Measurements from ENCODE around the gene DLGAP4.
A peak's percentile ranks its signal among the peaks of the same experiment; 100 is the strongest.
"Not testable (repeated sequence)": the region's sequence is repeated elsewhere in the genome, so short reads cannot be mapped to it uniquely, and the experiment has no call there.

Gene DLGAP4

DNA sequence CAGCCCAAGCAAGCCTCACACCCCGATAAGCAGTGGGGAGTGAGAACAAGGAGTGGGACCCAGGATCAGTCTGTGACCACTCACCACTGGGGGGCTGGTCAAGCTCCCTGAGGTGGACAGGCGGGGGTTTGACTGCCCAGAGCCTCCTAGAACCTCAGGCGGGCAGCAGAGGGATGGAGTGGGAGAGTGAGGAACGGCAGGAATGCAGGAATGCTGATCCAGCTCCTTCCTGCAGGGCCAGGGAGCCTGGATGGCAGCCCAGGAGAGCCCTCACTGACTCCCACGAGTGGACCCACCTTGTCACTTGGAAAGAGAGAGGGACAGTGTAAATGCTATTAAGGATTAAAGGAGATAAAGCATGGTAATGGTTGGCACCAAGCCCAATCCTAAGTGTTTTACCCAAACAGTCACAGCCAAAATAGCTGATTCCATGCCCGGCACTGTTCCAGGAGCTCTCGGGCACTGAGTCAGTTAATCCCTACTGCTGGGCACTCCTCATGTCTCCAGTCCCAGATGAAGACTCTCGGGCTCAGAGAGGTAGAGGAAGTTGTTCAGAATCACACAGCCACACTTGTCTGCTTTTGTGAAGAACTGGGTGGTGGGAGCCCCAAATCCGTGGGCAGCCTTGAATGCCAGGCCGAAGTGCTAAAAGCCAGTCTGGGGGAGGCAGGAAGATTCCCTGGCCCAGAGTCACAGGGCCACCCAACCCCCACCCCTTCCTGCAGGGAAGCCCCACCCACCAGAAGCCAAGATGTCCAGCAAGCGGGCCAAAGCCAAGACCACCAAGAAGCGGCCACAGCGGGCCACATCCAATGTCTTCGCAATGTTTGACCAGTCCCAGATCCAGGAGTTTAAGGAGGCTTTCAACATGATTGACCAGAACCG, 238.2 kb downstream of the DLGAP4 start:
- DNase-seq = no peak

GRCh38 chr20:36546111-36546736, 240.1 kb downstream of the DLGAP4 start:
- DNase-seq = no peak

DNA sequence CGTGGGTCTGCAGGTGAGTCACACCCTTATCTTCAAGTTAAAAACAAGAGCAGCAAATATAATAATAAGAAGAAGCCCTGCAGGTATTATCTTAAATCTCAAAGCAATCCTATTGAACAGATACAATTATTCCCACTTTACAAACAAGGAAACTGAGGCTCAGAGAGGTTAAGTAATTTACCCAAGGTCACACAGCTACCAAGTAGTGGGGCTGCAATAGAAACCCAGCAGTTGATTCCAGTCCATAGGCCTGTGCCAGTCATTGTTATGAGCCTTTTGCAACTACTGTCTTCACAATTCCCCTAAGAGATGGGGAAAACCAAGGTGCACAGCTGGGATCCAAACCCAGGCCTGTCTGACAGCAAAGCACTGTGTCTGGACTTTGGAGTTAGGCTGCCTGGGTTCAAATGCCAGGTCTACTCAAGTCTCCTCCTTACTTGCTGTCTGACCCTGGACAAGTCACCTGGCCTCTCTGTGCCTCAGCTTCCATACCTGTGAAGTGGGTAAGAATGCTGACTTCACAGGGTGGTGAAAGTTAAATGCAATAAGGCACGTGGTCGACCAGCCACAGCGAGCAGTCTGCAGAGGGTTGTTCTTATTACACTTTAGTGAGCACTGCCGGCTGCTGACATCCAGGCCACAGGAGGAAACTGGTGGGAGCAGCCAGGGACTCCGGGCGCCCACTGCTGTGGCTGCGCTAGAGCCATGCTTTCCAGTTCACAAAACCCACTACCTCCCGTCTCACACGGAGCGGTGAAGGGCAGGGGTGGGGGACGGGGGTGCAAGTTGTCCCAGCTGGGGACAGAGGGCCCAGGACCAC, 241.3 kb downstream of the DLGAP4 start:
- no peak for DNase-seq

DNA sequence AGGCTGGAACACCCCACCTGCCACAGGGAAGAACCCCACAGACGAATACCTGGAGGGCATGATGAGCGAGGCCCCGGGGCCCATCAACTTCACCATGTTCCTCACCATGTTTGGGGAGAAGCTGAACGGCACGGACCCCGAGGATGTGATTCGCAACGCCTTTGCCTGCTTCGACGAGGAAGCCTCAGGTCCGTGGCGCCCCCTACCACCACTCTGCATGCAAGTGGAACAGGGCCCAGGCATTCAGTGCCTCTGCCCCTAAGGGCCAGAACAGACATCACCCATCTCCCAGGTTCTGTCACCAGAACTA, 241.8 kb downstream of the DLGAP4 start:
- DNase-seq = no peak

DNA sequence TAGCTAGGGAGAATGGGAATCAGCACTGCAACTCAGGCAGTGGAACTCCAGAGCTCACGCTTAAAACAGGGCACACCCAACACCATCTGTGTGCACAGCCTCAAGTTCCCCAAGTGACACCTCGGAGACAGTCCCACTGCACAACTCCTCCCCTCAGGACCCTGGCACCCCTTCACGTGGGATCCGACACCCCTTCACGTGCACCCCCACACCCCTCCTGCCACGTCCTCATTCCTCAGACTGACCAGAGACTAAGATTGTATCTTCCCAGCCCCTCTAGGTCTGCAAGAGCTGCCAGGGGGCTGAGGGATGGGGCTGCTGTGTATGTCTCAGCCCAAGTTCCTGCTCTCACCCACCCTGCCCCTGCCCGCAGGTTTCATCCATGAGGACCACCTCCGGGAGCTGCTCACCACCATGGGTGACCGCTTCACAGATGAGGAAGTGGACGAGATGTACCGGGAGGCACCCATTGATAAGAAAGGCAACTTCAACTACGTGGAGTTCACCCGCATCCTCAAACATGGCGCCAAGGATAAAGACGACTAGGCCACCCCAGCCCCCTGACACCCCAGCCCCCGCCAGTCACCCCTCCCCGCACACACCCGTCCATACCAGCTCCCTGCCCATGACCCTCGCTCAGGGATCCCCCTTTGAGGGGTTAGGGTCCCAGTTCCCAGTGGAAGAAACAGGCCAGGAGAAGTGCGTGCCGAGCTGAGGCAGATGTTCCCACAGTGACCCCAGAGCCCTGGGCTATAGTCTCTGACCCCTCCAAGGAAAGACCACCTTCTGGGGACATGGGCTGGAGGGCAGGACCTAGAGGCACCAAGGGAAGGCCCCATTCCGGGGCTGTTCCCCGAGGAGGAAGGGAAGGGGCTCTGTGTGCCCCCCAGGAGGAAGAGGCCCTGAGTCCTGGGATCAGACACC, 242.8 kb downstream of the DLGAP4 start:
- no peak for DNase-seq

GRCh38 chr20:36549628-36549941, 243.4 kb downstream of the DLGAP4 start:
- DNase-seq = no peak

DNA sequence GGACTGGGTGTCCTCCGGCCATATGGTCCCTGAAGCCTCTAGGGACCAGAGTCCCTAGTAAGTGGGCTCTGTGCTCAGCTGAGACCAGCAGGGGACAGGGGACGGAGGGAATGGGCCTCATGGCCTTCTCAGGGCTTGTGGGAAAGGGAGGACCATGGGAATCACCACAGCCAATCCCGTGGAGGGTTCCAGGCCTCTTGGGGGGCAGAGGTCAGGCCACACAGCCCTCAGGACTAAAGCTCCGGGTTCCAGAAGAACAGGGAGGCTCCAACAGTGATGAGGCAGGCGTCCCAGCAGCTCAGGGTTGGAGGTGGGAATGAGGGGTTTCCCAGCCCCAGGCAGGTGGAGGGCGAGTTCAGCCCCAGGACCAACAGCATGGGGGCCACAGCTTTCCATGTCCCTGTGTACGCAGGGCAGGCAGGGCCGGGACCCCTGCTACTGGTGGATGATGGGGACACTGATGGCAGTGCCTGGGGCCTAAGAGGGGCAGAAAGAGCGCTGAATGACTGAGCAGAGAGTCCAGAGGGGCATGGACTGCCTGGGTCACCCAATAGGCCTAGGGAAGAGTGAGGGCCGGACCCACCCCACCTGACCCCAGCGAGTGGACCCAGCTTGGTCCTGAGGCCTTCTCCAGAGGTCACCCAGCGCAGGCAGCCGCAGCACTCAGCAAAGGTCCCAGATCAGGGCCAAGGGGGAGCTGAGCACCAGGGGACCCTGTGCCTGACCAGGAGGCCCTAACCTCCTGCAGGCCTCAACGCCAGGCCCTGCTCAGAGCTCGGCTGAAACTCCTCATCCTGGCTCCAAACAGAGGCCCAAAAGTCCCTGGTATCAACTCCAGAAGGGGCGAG, 244.0 kb downstream of the DLGAP4 start:
- DNase-seq = no peak

GRCh38 chr20:36550790-36551299, 244.7 kb downstream of the DLGAP4 start:
- no peak for DNase-seq

- DNase-seq = no peak
These were observed 249.1 kb downstream of the DLGAP4 start for GRCh38 chr20:36555248-36555647.

DNA sequence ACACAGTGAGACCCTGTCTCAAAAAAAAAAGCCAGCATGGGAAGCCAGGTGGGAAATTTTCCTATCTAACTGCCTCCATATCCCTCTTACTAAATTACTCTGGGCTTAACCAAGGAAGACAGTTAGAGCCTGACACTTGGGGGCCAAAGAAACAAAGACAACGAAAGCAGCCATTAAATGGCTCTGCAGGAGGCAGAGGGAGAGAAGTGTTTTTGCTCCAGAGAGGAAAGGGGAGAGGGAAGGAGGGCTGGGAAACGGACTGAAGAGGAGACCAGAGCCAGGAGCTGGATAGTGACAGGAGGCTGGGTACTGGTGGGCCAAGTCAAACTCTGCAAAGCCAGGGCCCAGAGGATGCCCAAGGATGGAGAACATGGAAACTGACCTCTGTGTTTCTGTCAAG, 256.6 kb downstream of the DLGAP4 start:
- no peak for DNase-seq

DNA sequence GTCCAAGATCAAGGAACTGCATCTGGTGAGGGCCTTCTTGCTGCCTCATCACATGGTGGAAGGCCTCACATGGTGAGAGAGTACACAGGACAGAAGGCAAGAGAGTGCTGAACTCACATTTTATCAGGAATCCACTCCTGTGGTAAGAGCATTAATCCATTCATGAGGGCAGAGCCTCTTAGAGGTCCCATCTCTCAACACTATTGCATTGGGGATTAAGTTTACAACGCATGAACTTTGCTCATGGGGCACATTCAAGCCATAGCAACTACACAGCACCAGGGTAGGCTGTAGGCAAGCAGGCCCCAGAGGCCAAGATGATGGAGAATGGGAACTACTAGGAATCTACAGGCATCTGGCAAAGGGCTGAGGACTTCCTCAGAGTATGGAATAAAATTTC, 257.2 kb downstream of the DLGAP4 start:
- no peak for DNase-seq

DNA sequence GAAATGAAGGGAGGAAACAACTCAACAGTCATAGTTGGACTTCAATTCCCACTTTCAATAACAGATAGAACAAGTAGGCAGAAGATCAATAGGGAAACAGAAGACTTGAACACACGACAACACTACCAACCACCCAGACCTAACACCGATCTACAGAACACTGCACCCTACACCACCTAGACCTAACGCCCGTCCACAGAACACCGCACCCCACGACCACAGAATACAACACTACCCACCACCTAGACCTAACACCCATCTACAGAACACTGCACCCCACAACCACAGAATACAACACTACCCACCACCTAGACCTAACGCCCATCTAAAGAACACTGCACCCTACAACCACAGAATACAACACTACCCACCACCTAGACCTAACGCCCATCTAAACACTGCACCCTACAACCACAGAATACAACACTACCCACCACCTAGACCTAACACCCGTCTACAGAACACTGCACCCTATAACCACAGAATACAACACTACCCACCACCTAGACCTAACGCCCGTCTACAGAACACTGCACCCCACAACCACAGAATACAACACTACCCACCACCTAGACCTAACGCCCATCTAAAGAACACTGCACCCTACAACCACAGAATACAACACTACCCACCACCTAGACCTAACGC, 258.1 kb downstream of the DLGAP4 start:
- not testable (repeated sequence) for DNase-seq

DNA sequence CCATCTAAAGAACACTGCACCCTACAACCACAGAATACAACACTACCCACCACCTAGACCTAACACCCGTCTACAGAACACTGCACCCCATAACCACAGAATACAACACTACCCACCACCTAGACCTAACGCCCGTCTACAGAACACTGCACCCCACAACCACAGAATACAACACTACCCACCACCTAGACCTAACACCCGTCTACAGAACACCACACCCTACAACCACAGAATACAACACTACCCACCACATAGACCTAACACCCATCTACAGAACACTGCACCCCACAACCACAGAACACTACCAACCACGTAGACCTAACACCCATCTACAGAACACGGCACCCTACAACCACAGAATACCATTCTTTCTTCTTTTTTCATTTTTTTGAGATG, 258.6 kb downstream of the DLGAP4 start:
- not testable (repeated sequence) for DNase-seq

DNA sequence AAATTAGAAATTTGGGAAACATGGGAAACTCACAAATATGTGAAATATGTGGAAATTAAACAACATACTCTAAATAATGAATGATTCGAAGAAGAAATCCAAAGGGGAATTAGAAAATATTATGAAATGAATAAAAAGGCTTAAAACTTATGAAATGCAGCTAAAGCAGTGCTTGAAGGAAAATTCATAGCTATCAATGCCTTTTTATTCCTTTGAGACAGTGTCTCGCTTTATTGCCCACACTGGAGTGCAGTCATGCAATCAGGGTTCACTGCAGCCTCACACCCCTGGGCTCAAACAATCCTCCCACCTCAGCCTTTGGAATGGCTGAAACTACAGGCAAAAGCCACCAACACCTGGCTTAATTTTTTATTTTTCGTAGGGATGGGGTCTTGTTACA, 259.4 kb downstream of the DLGAP4 start:
- no peak for DNase-seq

GRCh38 chr20:36569847-36570429, 263.8 kb downstream of the DLGAP4 start:
- DNase-seq = no peak

GRCh38 chr20:36571564-36572504, 265.7 kb downstream of the DLGAP4 start:
- no peak for DNase-seq

- no peak for DNase-seq
These were observed 266.6 kb downstream of the DLGAP4 start for GRCh38 chr20:36572701-36573102.

- DNase-seq = peak; percentile 65
These were observed 267.1 kb downstream of the DLGAP4 start, which contains the start of gene TGIF2 for GRCh38 chr20:36573103-36573797. TSS of gene TGIF2 (plus strand) at chr20:36573597. CDS start at chr20:36578775, 5,178 bp downstream.

Data from NCI-H526 treated with DMSO at 0.1 percent for 48 hours (cell line).